ENCODE measurements around the gene GMPR2. TPM values are rescaled to one million over a fixed set of nuclear protein-coding genes. Genes with fewer than 3 reads are reported as not detected.
A peak's percentile ranks its signal among the peaks of the same experiment; 100 is the strongest.
"Not testable (repeated sequence)": the region's sequence is repeated elsewhere in the genome, so short reads cannot be mapped to it uniquely, and the experiment has no call there.

The GMPR2 gene
- total RNA-seq, 1 experiment from 2014 or later: 56.9 TPM

GRCh38 chr14:24197056-24197450, 35.7 kb upstream of the GMPR2 start:
- BruUV-seq (replicated peaks): no TSS peak
- H3K9me2 ChIP-seq (replicated peaks; ENCODE audit: low read length): no peaks in the 10 kb centered on the region
- peaks cover 50% of the 10 kb centered on the region for H3K79me2 ChIP-seq (ENCODE audit: low read length)
- no peaks in the 10 kb centered on the region for H4K20me1 ChIP-seq (ENCODE audit: low read length)
- H3K27me3 ChIP-seq (ENCODE audit: low read length): no peaks in the 10 kb centered on the region
- no peaks in the 10 kb centered on the region for H3K9me3 ChIP-seq (ENCODE audit: low read length)
- no peaks in the 10 kb centered on the region for H3F3A ChIP-seq (ENCODE audit: low read length, unreplicated experiment)
- H3K4me2 ChIP-seq (ENCODE audit: low read length): peak overlapping the region; percentile 97
- intact Hi-C loops (cut with micrococcal nuclease): loop anchor here (2.0 kb wide), 1 partner anchor 16 kb away; the partner anchor contains the start of gene CHMP4A
- no peak overlapping the region for H3K27ac ChIP-seq (ENCODE audit: low read length)
- H3K9ac ChIP-seq (ENCODE audit: low read length): no peak overlapping the region; the same call in 1 of the 2 replicates
- H3K4me3 ChIP-seq (ENCODE audit: low read length): 0 out of 2 replicates have a peak overlapping the region, but pooled peaks have one; percentile 86
- DNase-seq (no peak), ATAC-seq (no peak)
- POLR2A ChIA-PET (ENCODE audit: unreplicated experiment): interaction anchor here (0.7 kb wide), 1 partner anchor 61 kb away, joined by 4 read pairs; the partner anchor contains the start of gene PSME1
- H2AFZ ChIP-seq (ENCODE audit: low read length): no peak overlapping the region
- peaks cover 14% of the 10 kb centered on the region for H3K36me3 ChIP-seq (ENCODE audit: low read depth, low read length)
- H3K4me1 ChIP-seq (ENCODE audit: insufficient read depth, low read length): peaks cover 9% of the 10 kb centered on the region
- CTCF ChIA-PET: no interaction called here
- no peak for TF ChIP-seq EZH2 (IDR thresholded peaks at IDR 0.05; ENCODE audit: low read length, unreplicated experiment)
- no peak for TF ChIP-seq EZH2phosphoT487 (IDR thresholded peaks at IDR 0.05; ENCODE audit: borderline replicate concordance, low read length)
- no peak for TF ChIP-seq CTCF (conservative IDR thresholded peaks at IDR 0.05; ENCODE audit: low read depth, low read length)

- TF ChIP-seq CTCF (conservative IDR thresholded peaks at IDR 0.05; ENCODE audit: low read depth, low read length): no peak
- TF ChIP-seq EZH2 (IDR thresholded peaks at IDR 0.05; ENCODE audit: low read length, unreplicated experiment): no peak
- no peak for TF ChIP-seq EZH2phosphoT487 (IDR thresholded peaks at IDR 0.05; ENCODE audit: borderline replicate concordance, low read length)
- intact Hi-C loops (cut with micrococcal nuclease): no loop called here
- H3F3A ChIP-seq (ENCODE audit: low read length, unreplicated experiment): no peaks in the 10 kb centered on the region
- H3K27me3 ChIP-seq (ENCODE audit: low read length): no peaks in the 10 kb centered on the region
- peaks cover 38% of the 10 kb centered on the region for H3K79me2 ChIP-seq (ENCODE audit: low read length)
- H3K27ac ChIP-seq (ENCODE audit: low read length): no peak overlapping the region
- no TSS peak for BruUV-seq (replicated peaks)
- peaks cover 9% of the 10 kb centered on the region for H3K4me1 ChIP-seq (ENCODE audit: insufficient read depth, low read length)
- H3K36me3 ChIP-seq (ENCODE audit: low read depth, low read length): peaks cover 10% of the 10 kb centered on the region
- H3K9ac ChIP-seq (ENCODE audit: low read length): no peak overlapping the region
- no peaks in the 10 kb centered on the region for H4K20me1 ChIP-seq (ENCODE audit: low read length)
- H2AFZ ChIP-seq (ENCODE audit: low read length): no peak overlapping the region
- DNase-seq (no peak), ATAC-seq (no peak)
- no peaks in the 10 kb centered on the region for H3K9me3 ChIP-seq (ENCODE audit: low read length)
- H3K4me3 ChIP-seq (ENCODE audit: low read length): no peak overlapping the region
- no peaks in the 10 kb centered on the region for H3K9me2 ChIP-seq (replicated peaks; ENCODE audit: low read length)
- ChIA-PET CTCF (interaction anchor here (0.6 kb wide), 1 partner anchor 47 kb away, joined by 5 read pairs; no protein-coding TSS in a partner anchor), POLR2A (ENCODE audit: unreplicated experiment) (interaction anchor here (0.5 kb wide), 1 partner anchor 10 kb away, joined by 3 read pairs; no protein-coding TSS in a partner anchor)
- H3K4me2 ChIP-seq (ENCODE audit: low read length): no peak overlapping the region
These were observed 33.8 kb upstream of the GMPR2 start for GRCh38 chr14:24198814-24199524.

- H3K4me3 ChIP-seq (ENCODE audit: low read length); intact Hi-C loops (cut with micrococcal nuclease); H3K27me3 ChIP-seq (ENCODE audit: low read length); H3K4me1 ChIP-seq (ENCODE audit: insufficient read depth, low read length); H3K27ac ChIP-seq (ENCODE audit: low read length); ATAC-seq; H3K4me2 ChIP-seq (ENCODE audit: low read length); BruUV-seq (replicated peaks); POLR2A ChIA-PET (ENCODE audit: unreplicated experiment); H3K9me2 ChIP-seq (replicated peaks; ENCODE audit: low read length); H3K9ac ChIP-seq (ENCODE audit: low read length); H3F3A ChIP-seq (ENCODE audit: low read length, unreplicated experiment); H2AFZ ChIP-seq (ENCODE audit: low read length); H4K20me1 ChIP-seq (ENCODE audit: low read length); DNase-seq; CTCF ChIA-PET; H3K79me2 ChIP-seq (ENCODE audit: low read length); H3K9me3 ChIP-seq (ENCODE audit: low read length): not testable (repeated sequence)
- peaks cover 26% of the 10 kb centered on the region for H3K36me3 ChIP-seq (ENCODE audit: low read depth, low read length)
These were observed 30.2 kb upstream of the GMPR2 start for GRCh38 chr14:24202538-24202937.

- H3F3A ChIP-seq (ENCODE audit: low read length, unreplicated experiment); BruUV-seq (replicated peaks); H2AFZ ChIP-seq (ENCODE audit: low read length); H3K4me1 ChIP-seq (ENCODE audit: insufficient read depth, low read length); CTCF ChIA-PET; H3K4me3 ChIP-seq (ENCODE audit: low read length); DNase-seq; H3K9me3 ChIP-seq (ENCODE audit: low read length); ATAC-seq; H3K79me2 ChIP-seq (ENCODE audit: low read length); H4K20me1 ChIP-seq (ENCODE audit: low read length); intact Hi-C loops (cut with micrococcal nuclease); POLR2A ChIA-PET (ENCODE audit: unreplicated experiment); H3K27ac ChIP-seq (ENCODE audit: low read length); H3K4me2 ChIP-seq (ENCODE audit: low read length); H3K9me2 ChIP-seq (replicated peaks; ENCODE audit: low read length); H3K27me3 ChIP-seq (ENCODE audit: low read length); H3K9ac ChIP-seq (ENCODE audit: low read length): not testable (repeated sequence)
- H3K36me3 ChIP-seq (ENCODE audit: low read depth, low read length): peaks cover 32% of the 10 kb centered on the region
These were observed 29.4 kb upstream of the GMPR2 start for GRCh38 chr14:24203249-24203886.
